Stomach (tissue), 19 donors: ENCODE data around the gene FANCD2OS. TPM values are rescaled to one million over a fixed set of nuclear protein-coding genes. Genes with fewer than 3 reads are reported as not detected.

Experiments used
- DNase-seq, 2 donors: peaks; one replicate each; pipeline versions ENCODE4 v3.0.0 to v3.0.0-alpha.2; 2013 to 2019
- H3K27ac ChIP-seq, 5 donors: fragments of 200-600 bp in 4 of 5; sonication (generic) in 4 of 5; one replicate each; pipeline ENCODE4 v1.5.1; 2013 to 2019; ENCODE audit warnings: mild to moderate bottlenecking in 1 of 5, moderate library complexity in 1 of 5
- H3K27me3 ChIP-seq, 3 donors: fragments of 200-600 bp; sonication (generic); one replicate each; pipeline ENCODE4 v1.5.1; 2017 to 2019; ENCODE audit warnings: mixed run types in 1 of 3
- H3K36me3 ChIP-seq, 4 donors: fragments of 200-600 bp; sonication (generic); 1 replicate in 3 of 4; 2 replicates in 1 of 4; pipeline ENCODE4 v1.5.1; 2016 to 2019
- H3K4me1 ChIP-seq, 4 donors: fragments of 200-600 bp; sonication (generic); one replicate each; pipeline ENCODE4 v1.5.1; 2016 to 2019
- H3K4me3 ChIP-seq, 4 donors: fragments of 200-600 bp; sonication (generic) in 3 of 4; one replicate each; pipeline ENCODE4 v1.5.1; 2016 to 2019; ENCODE audit warnings: mild to moderate bottlenecking in 1 of 4
- H3K9me3 ChIP-seq, 4 donors: fragments of 200-600 bp; sonication (generic); one replicate each; pipeline ENCODE4 v1.5.1; 2016 to 2019
- EP300 ChIP-seq: sonication (generic); formaldehyde crosslinking; IDR thresholded peaks from one replicate; pipeline ENCODE4 v1.6.1; 2017; ENCODE audit warnings: antibody characterized with exemption
- POLR2A ChIP-seq, 4 donors: fragments of 450-650 bp; IDR thresholded peaks; one replicate each; pipeline ENCODE4 v1.6.1; 2016; ENCODE audit warnings: antibody characterized with exemption in 4 of 4, control low read depth in 2 of 4, mild to moderate bottlenecking in 1 of 4, moderate library complexity in 1 of 4
- POLR2AphosphoS5 ChIP-seq, 3 donors: sonication (generic); formaldehyde crosslinking; IDR thresholded peaks; one replicate each; pipeline ENCODE4 v1.6.1; 2016; ENCODE audit warnings: antibody characterized with exemption in 3 of 3
- WGBS, 5 donors: extraction: QIAGEN DNeasy Blood & Tissue Kit in 3 of 5; methylation state at CpG; one replicate each; pipeline versions ENCODE4 v1.1.5 to v1.1.7; 2013 to 2018; 5-methylcytosine and 5-hydroxymethylcytosine counted together
- intact Hi-C: fragments of 100-400 bp; cut with DNase I; formaldehyde crosslinking; loops from one replicate; pipeline ENCODE4 v1.15.1; 2023; ENCODE audit warnings: low total_unique reads
- long read RNA-seq, 10 donors: transcript quantifications; one replicate each; lab custom pipeline, GENCODE V29; 2026
- polyA plus RNA-seq, 3 donors: library from polyadenylated mRNA; stranded (reverse); fragments of 200-250 nt; gene quantifications; one replicate each; pipeline ENCODE4 v1.2.3, GENCODE V29; 2013
- total RNA-seq, 5 donors: library from RNA; depleted of rRNA; stranded (reverse); fragments of >200 nt; gene quantifications; one replicate each; pipeline versions ENCODE4 v1.1.0 to v1.2.3, GENCODE V29; 2014 to 2016
- TF ChIP-seq, protein P1 (sequence below), 7 experiments: fragments of 450-650 bp in 4 of 7; fragments of 200-600 bp in 3 of 7; sonication (generic) in 3 of 7; IDR thresholded peaks; one replicate each; pipeline ENCODE4 v1.5.1; 2016 to 2019; ENCODE audit warnings: antibody characterized with exemption in 7 of 7, control low read depth in 2 of 7, mild to moderate bottlenecking in 1 of 7
- donor health status: healthy with polysubstance abuse.
- donor health status: Bipolar disorder and iron deficiency.
- donor health status: healthy.

Gene FANCD2OS, protein sequence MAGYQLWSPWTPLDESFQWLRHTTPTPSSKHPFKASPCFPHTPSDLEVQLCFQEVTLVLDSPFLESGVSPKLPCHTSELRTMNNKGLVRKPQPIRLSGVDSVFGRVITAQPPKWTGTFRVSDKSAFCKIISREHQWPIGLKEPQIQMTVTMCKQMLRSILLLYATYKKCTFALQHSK
- not detected for total RNA-seq
- polyA plus RNA-seq = not detected
- long read RNA-seq, donor 1 = 0 reads
- long read RNA-seq, donor 2 = 0 reads
- long read RNA-seq, donor 3 = 0 reads
- long read RNA-seq, donor 4 = 0 reads
- long read RNA-seq, donor 5 = 0 reads
- long read RNA-seq, donor 6 = 0 reads
- long read RNA-seq, donor 7 = 0 reads
- long read RNA-seq, donor 8 = 0 reads
- long read RNA-seq, donor 9, partial matches to known transcripts = 440 of 440 reads
- long read RNA-seq, donor 9, other reads (novel, unspliced or antisense) = 0 of 440 reads
- long read RNA-seq, donor 10 = 0 reads

DNA sequence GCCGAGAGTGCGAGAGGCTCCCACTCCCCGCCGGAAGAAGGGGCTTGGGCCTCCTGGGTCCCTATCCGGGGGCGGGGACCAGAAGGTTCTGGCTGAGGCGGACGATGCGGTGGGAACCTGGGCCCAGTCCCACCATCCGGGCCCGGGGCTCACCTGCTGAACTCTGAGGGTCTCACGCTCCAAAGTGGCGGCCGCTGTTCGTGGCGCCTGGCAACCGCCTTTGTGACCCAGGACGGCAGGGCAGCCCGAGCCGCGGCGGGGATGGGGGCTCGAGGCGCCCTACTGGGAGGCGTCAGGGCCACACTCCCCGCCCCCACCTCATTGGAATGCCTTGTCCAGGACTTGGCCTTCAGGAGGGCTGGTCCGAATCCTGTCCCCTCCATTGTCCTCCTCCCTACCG, at the start of gene FANCD2OS:
Gene FANCD2OS, minus strand, starts transcription at position 165 of the 400 bp plus-strand sequence. CDS start 3,481 bp downstream, outside the sequence.
- no peak within 1 kb of the TSS for H3K4me3 ChIP-seq
- TF ChIP-seq POLR2AphosphoS5 (IDR thresholded peaks at IDR 0.05) = no peak
- TF ChIP-seq POLR2A (IDR thresholded peaks at IDR 0.05) = no peak
- TF ChIP-seq, protein P1, sequence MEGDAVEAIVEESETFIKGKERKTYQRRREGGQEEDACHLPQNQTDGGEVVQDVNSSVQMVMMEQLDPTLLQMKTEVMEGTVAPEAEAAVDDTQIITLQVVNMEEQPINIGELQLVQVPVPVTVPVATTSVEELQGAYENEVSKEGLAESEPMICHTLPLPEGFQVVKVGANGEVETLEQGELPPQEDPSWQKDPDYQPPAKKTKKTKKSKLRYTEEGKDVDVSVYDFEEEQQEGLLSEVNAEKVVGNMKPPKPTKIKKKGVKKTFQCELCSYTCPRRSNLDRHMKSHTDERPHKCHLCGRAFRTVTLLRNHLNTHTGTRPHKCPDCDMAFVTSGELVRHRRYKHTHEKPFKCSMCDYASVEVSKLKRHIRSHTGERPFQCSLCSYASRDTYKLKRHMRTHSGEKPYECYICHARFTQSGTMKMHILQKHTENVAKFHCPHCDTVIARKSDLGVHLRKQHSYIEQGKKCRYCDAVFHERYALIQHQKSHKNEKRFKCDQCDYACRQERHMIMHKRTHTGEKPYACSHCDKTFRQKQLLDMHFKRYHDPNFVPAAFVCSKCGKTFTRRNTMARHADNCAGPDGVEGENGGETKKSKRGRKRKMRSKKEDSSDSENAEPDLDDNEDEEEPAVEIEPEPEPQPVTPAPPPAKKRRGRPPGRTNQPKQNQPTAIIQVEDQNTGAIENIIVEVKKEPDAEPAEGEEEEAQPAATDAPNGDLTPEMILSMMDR (IDR thresholded peaks at IDR 0.05) = no peak
- no peak for TF ChIP-seq EP300
- WGBS, 5 donors = 60 to 79% (median 76%) methylated on average over 20 to 28 of the region's 28 CpGs
- H3K9me3 ChIP-seq = no peaks in the 10 kb centered on the region
- no peaks in the 10 kb centered on the region for H3K4me1 ChIP-seq
- intact Hi-C loops = no loop called here
- H3K27me3 ChIP-seq = peaks cover 0 to 17% (median 0%) of the 10 kb centered on the region in 3 donors
- H3K27ac ChIP-seq = no peak within 1 kb of the TSS
- no peak for DNase-seq
- no peaks in the 10 kb centered on the region for H3K36me3 ChIP-seq

DNA sequence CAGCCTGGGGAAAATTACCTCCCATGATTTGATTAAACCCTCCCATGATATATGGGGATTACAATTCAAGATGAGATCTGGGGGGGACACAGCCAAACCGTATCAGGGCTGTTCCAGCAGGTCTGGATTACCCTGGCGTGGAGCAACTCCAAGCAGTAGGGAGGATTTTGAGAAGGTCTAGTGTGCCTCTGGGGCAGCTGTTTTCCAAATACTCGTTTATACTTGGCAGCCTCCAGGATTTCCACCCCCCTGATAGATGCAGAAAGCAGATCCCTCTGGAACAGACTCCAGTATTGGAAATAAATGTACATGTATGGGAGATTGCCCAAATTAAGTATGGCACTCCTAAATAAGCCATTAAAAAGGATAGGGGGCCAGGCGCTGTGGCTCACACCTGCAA, 49.0 kb upstream of the FANCD2OS start:
- intact Hi-C loops = no loop called here
- Histone ChIP-seq H3K4me1 (no peaks in the 10 kb centered on the region), H3K9me3 (no peaks in the 10 kb centered on the region), H3K27ac (no peak overlapping the region), H3K27me3 (no peaks in the 10 kb centered on the region), H3K36me3 (peaks cover 7 to 35% (median 29%) of the 10 kb centered on the region in 4 donors), H3K4me3 (no peak overlapping the region)
- DNase-seq = peak in 1 of 2 donors; percentile 11
- WGBS, 5 donors = 46 to 78% (median 73%) methylated on average over 4 of the region's 4 CpGs
- TF ChIP-seq POLR2A (IDR thresholded peaks at IDR 0.05) (no peak), POLR2AphosphoS5 (IDR thresholded peaks at IDR 0.05) (no peak), EP300 (no peak)
- TF ChIP-seq, protein P1 (IDR thresholded peaks at IDR 0.05) = no peak

DNA sequence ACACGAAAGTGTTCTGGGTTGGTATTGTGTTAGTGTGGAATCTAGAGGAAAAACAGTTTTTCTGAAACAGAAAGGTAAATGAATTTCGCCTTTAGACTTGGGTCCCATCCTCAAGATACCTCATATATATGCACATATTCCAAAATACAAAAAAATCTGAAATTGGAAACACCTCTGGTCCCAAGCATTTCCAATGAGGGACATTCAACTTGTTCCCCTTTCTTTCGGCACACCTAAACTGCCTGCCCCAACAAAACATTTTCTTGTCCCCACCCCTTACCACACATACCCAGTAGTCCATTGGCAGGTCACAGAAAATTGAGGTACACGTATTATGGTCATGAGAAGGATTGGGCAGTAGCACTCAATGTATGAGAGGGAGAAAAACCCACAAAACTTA, 47.6 kb upstream of the FANCD2OS start:
- Histone ChIP-seq H3K9me3 (no peaks in the 10 kb centered on the region), H3K36me3 (peaks cover 18 to 48% (median 43%) of the 10 kb centered on the region in 4 donors), H3K4me3 (no peak overlapping the region), H3K27me3 (no peaks in the 10 kb centered on the region), H3K27ac (no peak overlapping the region), H3K4me1 (no peaks in the 10 kb centered on the region)
- WGBS, 5 donors = 94 to 98% (median 95%) methylated on average over 4 of the region's 4 CpGs
- DNase-seq = no peak
- TF ChIP-seq POLR2AphosphoS5 (IDR thresholded peaks at IDR 0.05) = no peak
- intact Hi-C loops = no loop called here

DNA sequence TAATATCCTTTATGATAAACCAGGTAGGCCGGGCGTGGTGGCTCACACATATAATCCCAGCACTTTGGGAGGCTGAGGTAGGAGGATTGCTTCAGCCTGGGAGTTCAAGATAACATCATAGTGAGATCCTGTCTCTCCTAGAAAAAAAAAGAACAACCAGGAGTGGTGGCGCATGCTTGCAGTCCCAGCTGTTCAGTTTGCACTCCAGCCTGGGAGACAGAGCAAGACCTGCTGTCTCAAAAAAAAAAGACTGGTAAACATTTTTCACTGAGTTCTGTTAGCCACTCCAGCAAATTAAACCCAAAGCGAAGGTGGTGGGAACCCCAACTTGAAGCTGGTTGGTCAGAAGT, 47.0 kb upstream of the FANCD2OS start:
- Histone ChIP-seq H3K9me3 (no peaks in the 10 kb centered on the region), H3K4me3 (no peak overlapping the region), H3K36me3 (peaks cover 24 to 54% (median 48%) of the 10 kb centered on the region in 4 donors), H3K27me3 (no peaks in the 10 kb centered on the region), H3K4me1 (no peaks in the 10 kb centered on the region), H3K27ac (no peak overlapping the region)
- TF ChIP-seq POLR2A (IDR thresholded peaks at IDR 0.05) (no peak), EP300 (no peak), POLR2AphosphoS5 (IDR thresholded peaks at IDR 0.05) (no peak)
- TF ChIP-seq, protein P1 (IDR thresholded peaks at IDR 0.05) = no peak
- no peak for DNase-seq
- intact Hi-C loops = no loop called here
- WGBS, 5 donors = 85 to 92% (median 89%) methylated on average over 4 of the region's 4 CpGs
